Activated effector memory CD4-positive, alpha-beta T cell treated with anti-CD3 and anti-CD28 coated beads, Interleukin-2, amount 50 U/mL, for 16 hours (primary cell): ENCODE measurements around the gene NUDT8.

ENCODE experiments used
- DNase-seq: peaks from one replicate; pipeline ENCODE4 v3.0.0-alpha.2; 2020

Gene NUDT8

GRCh38 chr11:67641338-67642172 is 11.8 kb upstream of the NUDT8 start:
- peak; percentile 54 for DNase-seq

GRCh38 chr11:67640758-67641337 is 11.1 kb upstream of the NUDT8 start:
- DNase-seq = peak; percentile 27

DNA sequence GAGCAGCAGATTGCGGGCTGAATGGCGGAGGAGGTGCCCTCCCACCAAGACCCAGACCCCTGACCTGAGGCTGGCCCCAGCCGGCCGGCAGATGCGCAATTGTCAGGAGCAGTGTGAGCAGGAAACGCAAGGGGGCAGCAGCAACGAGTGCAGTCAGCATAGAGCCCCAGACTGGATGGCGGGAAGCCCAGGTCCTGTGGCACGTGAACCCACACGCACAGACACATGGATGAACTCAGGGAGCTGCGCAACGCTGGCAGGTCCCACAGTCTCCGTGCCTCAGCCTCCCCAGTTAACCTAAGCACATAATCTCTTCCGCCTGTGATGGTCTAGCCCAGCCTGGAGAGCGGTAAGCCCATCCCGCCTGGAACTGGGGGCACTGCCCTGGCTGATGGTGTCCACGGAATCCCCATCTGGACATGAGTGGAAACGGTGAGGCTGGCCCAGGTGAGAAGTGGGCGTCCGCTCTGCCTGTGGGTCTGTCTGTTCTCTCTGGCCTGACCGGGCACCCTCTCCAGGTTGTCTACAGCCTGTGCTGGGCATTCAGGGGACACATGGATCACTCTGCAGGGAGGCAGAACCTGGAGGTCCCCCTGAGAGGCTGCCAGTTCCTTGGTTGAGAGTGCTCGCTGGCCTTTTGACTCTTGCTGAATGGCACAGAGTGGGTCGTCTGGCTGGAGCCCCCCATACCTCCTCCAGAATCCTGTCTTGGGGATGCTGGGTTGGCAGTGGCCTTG is 10.5 kb upstream of the NUDT8 start:
- DNase-seq = peak; percentile 85

DNA sequence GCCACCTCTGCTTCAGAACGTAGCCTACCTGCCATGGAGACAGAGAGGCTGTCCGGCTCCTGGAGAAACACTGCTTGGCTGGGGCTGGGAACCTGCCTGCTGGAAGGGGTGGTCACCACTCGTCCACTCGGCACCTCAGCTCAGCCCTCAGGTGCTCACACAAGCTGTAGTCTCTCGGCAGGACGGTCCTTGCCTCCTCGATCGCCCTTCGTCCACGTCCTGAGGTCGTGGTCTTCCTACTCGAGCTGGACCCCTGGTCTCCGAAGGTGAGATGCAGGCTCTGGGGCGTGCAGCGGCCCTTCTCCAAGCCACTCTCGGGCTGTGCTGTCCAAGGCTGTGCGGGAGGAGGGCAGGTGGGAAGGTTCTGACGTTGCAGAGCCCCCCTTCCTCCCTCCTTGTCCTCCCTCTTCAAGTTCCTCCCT is 9.7 kb upstream of the NUDT8 start, which contains the start of gene TBX10:
TSS of gene TBX10 (minus strand) at position 326 of the 422 bp plus-strand sequence. CDS start at position 35, 291 bp downstream.
- peak; percentile 60 for DNase-seq

- peak; percentile 45 for DNase-seq
These were observed 9.0 kb upstream of the NUDT8 start for GRCh38 chr11:67638535-67639437.

GRCh38 chr11:67637441-67637840 is 7.7 kb upstream of the NUDT8 start:
- DNase-seq = peak; percentile 4

- no peak for DNase-seq
These were observed 7.2 kb upstream of the NUDT8 start for GRCh38 chr11:67636962-67637361.

- peak; percentile 38 for DNase-seq
These were observed 5.4 kb upstream of the NUDT8 start for GRCh38 chr11:67635231-67635521.

GRCh38 chr11:67634366-67635230 is 4.9 kb upstream of the NUDT8 start:
- DNase-seq = peak; percentile 47

GRCh38 chr11:67633758-67634365 is 4.1 kb upstream of the NUDT8 start:
- peak; percentile 60 for DNase-seq

DNA sequence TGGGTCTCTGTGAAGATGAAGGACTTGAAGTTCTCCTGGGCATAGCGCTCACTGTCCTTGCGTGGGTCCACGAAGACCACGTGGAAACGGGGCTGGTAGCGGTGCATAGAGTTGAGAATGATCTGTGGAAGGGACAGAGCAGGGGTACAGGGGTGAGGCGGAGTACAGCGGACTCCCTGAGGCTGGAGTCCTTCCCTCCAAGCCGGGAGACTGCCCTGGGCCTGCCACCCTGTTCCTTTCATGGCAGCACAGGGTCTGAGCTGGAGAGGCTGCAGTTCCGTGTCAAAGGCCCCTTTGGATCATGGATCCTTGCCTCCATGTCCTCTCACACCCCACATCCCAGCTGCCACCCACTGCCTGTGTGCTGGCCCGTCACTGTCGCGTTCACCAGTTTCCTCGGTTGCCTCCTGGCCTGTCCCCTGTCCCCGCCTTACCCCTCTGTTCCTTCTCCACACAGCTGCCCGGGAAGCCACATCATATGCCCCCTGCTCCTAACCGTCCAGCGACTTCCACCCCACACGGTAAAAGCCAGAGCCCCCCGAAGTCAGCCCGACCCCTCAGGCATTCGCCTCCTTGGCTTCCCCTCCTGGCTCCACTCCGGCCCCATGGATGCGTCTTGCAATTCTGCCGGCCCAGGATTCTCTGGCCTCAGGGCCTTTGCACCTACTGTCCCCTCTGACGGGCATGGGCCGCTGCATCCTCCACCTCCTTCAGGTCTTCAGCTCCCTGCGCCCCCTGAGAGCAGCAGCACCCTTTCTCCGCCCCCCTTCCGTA is 3.4 kb upstream of the NUDT8 start:
- peak; percentile 60 for DNase-seq

- no peak for DNase-seq
These were observed 2.6 kb upstream of the NUDT8 start for GRCh38 chr11:67632175-67632981.

- DNase-seq = no peak
These were observed 2.1 kb upstream of the NUDT8 start for GRCh38 chr11:67631853-67632174.

DNA sequence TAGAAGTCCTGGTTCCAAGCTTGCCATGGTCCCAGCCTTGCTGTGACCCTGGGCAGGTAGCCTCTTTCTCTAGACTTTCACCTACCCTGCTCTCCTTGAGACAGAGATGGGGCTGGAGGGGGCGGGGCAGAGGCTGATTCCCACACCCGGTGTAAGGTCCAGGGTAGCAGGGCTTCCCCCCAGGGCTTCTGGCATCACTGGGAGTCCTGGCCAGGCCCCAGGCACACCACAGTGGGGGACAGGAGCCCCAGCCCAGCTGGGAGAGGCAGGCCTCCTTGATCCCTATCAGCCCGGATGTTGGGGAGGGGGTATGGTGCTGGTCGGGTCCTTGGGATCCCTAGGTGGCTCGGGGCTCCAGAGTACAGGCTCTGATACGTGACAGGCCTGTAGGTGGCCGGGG is 1.7 kb upstream of the NUDT8 start:
- no peak for DNase-seq

- no peak for DNase-seq
These were observed 1.2 kb upstream of the NUDT8 start for GRCh38 chr11:67630943-67631331.

DNA sequence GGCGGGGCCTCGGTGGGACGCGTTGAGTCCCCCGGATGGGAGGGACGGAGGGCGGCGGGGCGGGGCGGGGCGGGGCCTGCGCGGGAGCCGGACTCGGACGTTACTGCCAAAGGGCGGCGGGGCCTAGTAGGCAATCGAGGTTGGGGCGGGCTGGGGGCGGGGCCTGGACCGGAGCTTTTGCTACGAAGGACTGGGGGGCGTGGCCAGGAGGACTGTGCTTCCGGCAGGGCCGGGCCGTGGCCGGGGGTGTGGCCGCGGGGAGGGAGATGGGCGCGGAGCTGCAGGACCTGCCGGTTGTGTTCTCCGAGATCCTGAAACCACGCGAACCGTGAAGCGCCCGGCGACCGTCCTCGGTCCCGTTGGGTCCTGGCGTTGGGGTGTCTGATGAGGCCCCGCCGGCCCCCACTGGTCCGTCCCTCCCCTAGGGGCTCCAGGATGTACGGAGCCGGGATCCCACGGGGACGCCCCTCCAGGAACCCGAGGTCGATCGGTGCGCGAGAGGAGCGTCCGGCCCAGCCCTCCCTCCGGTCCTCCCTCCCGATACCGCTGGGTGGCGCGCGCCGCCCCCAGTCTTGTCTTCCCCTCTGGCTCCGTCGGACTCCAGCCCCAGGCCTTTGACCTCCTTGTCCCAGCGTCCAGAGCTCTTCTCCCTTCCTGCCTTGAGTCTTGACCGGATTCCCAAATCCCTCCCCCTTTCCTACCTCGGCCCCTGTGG is 648 bp upstream of the NUDT8 start:
- DNase-seq = peak; percentile 98

- no peak for DNase-seq
These were observed 889 bp downstream of the NUDT8 start for GRCh38 chr11:67628710-67629385.

- DNase-seq = no peak
These were observed 1.7 kb downstream of the NUDT8 start for GRCh38 chr11:67627812-67628624.
